Stimulated activated CD4-positive, alpha-beta T cell treated with anti-CD3 and anti-CD28 coated beads, Interleukin-1b, Interleukin-23, amount 100 ng/mL, for 24 hours (primary cell): ENCODE data around the gene BMP6.
A peak's percentile ranks its signal among the peaks of the same experiment; 100 is the strongest.

Experiments
- DNase-seq, 4 experiments: peaks; one replicate each; pipeline ENCODE4 v3.0.0-alpha.2; 2020; ENCODE audit warnings: low read depth in 4 of 4, low spot score in 1 of 4

BMP6 gene

GRCh38 chr6:7725849-7726415 lies at the start of gene BMP6:
Gene BMP6, plus strand, starts transcription at chr6:7726099. Its CDS starts 857 bp downstream, at chr6:7726956.
- peak in 2 of 4 experiments; percentile 47 to 59 for DNase-seq

- DNase-seq: no peak
Measured at GRCh38 chr6:7677229-7677628, 48.7 kb upstream of the BMP6 start.

DNA sequence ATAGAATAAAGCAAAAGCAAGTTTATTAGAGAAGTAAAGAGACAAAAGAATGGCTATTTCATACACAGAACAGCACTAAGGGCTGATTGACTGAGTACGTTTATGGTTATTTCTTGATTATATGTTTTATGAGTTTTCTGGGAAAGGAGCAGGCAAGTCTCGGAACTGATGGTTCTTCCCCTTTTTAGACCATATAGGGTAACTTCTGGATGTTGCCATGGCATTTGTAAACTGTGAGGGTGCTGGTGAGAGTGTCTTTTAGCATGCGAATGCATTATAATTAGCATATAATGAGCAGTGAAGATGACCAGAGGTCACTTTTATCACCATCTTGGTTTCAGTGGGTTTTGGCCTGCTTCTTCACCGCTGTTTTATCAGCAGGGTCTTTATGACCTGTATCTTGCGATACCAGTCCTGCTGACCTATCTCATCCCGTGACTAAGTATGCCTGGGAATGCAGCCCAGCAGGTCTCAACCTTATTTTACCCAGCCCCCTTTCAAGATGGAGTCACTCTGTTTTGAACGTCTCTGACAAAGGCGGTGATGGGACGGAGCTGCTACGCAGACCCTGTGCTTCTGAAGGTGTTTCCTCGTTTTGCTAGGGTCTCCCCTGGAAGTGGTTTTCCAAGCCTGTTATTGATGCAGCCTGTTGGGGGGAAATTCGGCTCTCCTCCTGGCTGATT lies 45.4 kb upstream of the BMP6 start:
- DNase-seq: no peak

- no peak for DNase-seq
Measured at GRCh38 chr6:7681449-7681848, 44.5 kb upstream of the BMP6 start.

GRCh38 chr6:7684076-7684475 lies 41.8 kb upstream of the BMP6 start:
- no peak for DNase-seq

- no peak for DNase-seq
Measured at GRCh38 chr6:7684843-7685242, 41.1 kb upstream of the BMP6 start.

DNA sequence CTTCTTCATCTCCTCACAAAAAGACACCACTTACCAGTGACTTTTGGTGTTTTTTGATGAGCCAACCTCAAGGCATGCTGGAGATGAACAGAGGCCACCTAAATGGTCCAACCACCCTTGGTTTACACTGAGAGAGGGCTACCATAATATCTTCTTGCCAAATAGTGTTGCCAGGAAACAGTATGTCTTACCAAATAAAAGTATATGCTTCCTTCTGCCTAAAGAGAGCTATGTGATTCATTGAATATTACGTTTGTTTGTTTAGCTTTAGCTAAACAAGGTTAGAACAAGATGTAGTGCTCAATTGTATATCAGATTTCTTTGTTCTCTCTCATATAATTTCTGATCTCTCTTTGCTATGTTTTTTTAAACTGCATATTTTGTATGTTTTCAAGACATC lies 40.6 kb upstream of the BMP6 start:
- DNase-seq: no peak

GRCh38 chr6:7687145-7688111 lies 38.5 kb upstream of the BMP6 start:
- no peak for DNase-seq

GRCh38 chr6:7691021-7691420 lies 34.9 kb upstream of the BMP6 start:
- no peak for DNase-seq

- DNase-seq: no peak
Measured at GRCh38 chr6:7691675-7692452, 34.0 kb upstream of the BMP6 start.

DNA sequence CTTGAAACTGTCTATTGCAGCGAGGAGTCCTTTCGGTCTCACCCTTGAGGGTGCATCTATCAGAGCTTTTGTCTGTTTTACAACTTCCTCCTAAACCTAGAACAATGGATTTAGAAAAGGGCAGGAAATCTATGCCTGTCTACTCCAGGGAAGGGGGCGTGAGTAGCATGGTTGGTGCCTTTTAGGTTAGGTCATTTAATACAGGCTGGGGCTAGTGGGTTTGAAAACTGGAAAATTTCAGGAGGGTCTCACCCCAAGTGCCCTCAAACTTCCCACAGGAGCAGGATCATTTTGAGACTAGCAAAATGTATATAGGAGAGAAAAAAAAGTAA lies 33.5 kb upstream of the BMP6 start:
- no peak for DNase-seq

GRCh38 chr6:7693827-7694226 lies 32.1 kb upstream of the BMP6 start:
- DNase-seq: no peak

GRCh38 chr6:7696061-7696460 lies 29.8 kb upstream of the BMP6 start:
- no peak for DNase-seq

GRCh38 chr6:7697432-7697819 lies 28.5 kb upstream of the BMP6 start:
- no peak for DNase-seq

GRCh38 chr6:7697820-7698623 lies 27.9 kb upstream of the BMP6 start:
- no peak for DNase-seq

DNA sequence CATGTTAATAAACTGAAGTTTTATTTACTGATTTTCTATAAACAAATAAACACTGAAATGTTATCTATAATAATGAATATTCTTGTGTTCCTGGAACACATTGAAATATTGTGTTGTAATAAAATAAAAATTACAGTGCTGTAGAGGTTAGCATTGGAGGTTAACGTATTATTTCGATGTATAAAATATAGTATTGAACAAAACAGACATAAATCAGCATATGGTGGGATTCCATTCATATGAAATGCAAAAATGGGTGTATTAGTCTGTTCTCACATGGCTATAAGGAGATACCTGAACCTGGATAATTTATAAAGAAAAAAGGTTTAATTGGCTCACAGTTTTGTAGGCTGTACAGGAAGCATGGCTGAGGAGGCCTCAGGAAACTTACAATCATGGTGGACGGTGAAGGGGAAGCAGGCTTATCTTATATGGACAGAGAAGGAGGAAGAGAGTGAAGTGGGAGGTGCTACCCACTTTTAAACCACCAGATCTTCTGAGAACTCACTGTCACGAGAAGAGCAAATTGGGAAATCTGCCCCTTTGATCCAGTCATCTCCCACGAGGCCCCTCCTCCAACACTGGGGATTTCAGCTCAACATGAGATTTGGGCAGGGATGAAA lies 24.6 kb upstream of the BMP6 start:
- DNase-seq: no peak

- DNase-seq: no peak
Measured at GRCh38 chr6:7703148-7703680, 22.7 kb upstream of the BMP6 start.

DNA sequence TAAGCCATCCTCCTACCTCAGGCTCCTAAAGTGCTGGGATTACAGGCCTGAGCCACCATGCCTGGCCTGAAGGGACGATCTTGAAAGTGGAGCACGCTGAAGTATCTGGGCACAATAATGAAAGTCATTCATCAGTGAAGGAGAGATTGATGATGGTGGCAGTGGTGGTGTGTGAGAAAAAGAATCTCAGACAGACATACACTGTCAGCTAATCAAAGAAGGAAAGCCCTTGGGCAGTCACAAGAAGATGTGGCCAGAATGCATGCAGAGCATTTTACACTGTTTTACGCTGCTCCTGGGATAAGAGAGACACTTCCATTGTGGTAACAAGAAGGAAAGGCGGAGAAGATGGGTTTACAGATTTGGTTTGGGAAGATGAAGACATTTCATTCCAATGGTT lies 20.4 kb upstream of the BMP6 start:
- DNase-seq: no peak

DNA sequence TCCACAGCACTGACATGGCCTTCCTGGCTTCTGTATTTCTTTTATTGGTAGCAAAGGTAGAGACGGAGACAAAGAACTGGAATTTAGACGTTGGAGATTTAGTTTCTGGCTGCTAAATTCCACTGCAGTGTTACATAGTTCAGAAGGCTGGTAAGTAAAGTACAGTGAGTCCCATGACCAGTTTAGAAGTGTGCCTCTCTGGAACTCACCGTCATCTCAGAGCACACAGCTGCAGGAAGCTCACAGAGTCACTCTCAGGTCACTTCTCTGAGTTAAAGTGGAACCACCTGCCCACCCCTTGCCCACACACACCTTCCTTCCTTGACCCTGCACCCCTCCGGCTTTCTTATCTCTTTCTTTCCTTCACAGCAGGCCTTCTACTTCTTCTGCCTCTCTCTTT lies 19.6 kb upstream of the BMP6 start:
- no peak for DNase-seq

DNA sequence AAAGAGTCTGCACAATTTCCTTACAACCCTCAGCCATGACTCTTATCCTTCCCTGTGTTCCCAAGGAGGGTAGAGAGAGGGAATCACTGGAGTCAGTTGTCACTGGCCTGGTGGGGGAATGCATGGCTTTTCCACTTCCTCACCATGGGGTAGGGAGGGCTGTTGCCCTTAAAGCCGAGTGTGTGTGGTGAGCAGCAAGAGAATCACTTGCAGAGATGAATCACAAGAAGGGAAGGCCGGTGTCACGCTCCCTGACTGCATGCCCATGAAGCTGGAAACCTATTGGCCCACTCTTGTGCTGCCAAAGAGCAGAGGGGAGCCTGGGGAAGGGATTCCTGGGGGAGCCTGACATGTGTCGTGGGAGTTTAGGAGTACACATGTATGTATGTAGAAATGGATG lies 18.1 kb upstream of the BMP6 start:
- no peak for DNase-seq
